ENCODE measurements around the gene RASSF1.

Gene RASSF1

DNA sequence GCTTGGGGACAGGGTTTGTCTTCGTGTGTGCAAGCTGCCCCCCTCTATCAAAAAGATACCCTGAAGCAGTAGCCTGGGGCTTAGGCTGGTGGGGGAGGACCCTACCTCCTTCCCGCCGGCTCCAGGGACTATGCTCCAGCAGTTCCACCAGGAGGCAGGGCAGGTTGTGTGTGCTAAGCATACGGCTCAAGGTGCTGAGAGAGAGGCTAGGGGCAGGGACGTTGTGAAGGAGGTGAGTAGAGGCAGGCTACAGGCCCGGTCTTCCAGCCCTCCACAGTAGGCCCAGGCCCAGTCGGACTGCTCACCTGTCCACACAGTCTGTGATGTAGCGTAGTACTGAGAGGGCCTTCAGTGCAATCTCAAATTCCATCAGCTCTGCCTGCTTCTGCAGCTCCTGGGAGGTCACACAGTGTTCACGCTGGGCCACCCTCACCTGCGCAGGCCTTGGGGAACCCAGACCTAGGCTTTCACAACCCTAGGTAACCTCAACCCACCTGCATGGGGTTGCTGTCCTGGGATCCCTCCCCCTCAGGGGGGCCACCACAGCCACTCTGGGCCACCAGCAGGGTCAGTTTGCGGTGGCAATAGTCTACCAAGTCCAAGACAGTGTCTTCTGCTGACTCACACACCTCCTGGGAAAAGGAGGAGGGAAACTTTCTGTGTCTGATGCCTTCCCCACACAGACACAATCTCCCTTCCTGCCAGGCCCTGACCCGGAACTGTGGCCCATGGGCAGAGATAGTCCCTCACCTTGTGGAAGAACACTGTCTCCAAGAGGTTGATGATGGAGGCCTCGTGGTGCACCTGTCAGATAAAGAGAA, 2.4 kb upstream of the RASSF1 start:
- DNase-seq (ENCODE audit: low read depth in 2 of 2), result no peak

DNA sequence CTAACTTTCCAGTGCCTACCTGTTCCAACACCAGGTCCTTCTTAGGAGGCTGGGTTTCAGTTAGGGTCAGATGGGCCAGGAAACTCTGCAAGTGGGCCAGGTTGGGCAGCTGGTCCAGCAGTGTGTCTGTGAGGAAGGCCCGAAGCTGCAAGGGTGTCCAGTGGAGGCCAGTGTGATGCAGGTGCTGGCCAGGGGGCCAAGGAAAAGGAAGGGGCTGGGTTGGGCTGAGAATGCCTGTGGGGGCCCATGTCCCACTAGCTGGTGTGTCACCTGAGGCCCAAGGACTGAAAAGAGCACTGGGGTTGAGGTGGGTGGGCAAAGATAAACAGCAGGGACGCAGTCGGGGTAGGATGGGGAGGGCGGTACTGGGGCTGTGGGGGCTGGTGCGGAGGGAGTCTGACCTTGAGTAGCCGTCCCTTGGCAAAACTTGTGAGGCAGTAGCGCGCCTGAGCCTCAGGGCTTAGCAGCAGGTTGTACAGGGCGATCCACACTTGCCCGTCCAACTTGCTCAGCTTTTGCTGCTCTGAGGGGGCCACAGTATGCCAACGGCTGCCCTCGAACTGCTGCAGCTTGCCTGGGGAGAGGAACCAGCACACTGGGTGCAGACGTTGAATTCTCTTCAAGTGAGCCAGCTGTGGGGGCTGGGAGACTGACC, 1.5 kb upstream of the RASSF1 start:
- no peak for DNase-seq (ENCODE audit: low read depth in 2 of 2)

DNA sequence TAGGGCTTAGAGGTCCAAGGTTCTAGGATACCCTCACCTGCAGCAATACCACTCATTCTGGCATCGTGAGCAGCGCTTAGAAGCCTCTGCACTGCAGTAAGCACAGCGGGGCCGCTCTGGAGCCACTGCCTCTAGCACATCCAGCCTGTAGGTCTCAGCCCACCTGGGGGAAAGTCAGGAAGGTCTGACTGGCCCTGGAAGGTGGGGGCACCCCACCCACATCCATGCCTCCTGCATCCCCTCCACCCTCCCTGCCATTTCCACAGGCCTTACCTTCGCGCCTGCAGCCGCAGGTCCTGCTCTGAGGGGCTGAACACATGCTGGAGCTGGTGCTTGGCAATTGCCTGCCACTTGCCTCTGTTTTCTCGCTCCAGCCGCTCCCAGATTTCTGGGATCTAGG, 901 bp upstream of the RASSF1 start:
- no peak for DNase-seq (ENCODE audit: low read depth in 2 of 2)

DNA sequence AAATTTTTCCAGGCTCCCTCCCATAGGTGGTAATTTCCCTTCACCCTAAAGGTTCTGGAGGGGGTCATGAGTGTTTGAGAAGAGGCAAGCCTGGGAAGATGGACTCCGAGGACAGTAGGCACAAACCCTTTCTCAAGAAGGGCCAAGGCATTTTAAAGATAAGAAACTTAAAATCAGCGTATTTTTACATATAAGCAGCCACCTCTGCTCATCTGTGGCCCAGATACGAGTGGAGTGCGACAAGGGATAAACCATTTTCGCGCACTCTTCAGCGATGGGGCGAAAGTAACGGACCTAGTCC, 539 bp downstream of the RASSF1 start:
- no peak for DNase-seq (ENCODE audit: low read depth in 2 of 2)

DNA sequence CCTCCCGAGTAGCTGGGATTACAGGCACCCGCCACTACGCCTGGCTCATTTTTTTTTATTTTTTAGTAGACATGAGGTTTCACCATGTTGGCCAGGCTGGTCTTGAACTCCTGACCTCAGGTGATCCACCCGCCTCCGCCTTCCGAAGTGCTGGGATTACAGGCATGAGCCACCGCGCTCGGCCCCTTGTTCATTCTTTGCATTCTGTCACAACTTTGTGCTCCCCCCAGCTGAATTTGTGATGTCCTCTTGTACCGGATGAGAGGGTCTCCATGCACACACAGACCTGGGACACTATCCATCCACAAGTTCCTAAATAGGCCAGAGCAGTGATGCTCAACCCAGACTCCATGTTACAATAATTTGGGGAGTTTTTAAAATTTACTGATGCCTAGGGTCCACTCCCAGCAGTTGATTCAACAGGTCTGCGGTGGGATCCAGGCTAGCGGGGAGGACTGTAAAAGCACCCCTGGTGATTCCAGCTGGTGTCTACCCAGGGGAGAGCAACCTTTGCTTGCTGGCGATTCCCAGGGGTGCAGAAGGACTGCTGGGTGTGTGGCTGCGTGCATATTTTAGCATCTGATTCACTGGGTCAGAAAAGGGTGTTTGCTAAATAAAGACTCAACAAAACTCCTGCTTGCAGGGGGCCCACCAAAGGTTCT, 1.0 kb downstream of the RASSF1 start:
- no peak for DNase-seq (ENCODE audit: low read depth in 2 of 2)

DNA sequence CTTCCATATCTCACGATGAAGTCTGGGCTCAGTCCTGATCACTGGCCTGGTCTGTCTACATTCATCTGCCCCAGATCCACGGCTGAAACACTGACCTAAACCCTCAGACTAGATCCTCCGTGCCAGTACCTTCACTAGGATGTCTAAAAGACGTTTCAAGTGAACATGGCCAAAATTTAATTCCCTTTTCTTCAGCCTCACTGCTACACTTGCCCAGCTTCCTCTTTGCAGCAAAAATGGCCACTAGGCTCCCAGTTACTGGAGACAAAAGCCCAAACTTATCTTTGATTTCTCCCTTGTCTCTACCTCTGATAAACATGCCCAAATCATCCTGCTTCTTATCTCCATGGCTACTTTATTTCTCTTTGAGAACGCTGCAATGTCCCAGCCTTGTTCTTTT, 1.7 kb downstream of the RASSF1 start:
- no peak for DNase-seq (ENCODE audit: low read depth in 2 of 2)

DNA sequence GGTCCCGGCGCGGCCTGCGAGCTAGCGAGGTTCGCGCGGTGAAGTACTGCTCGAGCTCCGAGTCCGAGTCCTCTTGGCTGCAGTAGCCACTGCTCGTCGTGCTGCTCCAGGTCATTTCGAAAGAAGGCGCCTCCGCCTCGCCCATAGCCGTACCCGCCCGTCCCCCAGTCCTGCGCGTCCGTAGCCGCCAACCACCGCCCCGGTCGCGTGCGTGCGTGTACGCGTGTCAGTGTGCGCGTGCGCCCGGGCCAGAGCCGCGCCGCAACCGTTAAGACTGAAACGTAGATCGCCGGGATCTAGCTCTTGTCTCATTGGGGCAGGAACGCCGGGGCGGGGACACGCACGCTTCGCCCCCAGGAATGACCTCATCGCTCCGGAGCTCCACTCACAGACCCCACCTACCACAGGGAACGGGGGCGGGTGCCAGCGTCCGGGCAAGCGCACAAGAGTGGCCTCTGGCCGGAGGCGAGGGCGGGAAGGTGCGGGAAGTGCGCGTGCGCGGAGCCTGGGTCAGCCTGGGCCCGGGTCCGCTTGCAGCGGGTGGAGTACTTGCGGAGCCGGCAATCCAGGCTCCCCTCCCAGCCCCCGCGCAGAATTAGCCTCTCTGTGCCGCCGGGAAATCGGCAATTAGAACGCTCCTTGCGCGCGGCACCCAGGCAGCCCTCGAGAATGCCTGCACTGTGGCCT, 3.3 kb downstream of the RASSF1 start:
- peak; percentile 96 for DNase-seq (ENCODE audit: low read depth in 2 of 2)

DNA sequence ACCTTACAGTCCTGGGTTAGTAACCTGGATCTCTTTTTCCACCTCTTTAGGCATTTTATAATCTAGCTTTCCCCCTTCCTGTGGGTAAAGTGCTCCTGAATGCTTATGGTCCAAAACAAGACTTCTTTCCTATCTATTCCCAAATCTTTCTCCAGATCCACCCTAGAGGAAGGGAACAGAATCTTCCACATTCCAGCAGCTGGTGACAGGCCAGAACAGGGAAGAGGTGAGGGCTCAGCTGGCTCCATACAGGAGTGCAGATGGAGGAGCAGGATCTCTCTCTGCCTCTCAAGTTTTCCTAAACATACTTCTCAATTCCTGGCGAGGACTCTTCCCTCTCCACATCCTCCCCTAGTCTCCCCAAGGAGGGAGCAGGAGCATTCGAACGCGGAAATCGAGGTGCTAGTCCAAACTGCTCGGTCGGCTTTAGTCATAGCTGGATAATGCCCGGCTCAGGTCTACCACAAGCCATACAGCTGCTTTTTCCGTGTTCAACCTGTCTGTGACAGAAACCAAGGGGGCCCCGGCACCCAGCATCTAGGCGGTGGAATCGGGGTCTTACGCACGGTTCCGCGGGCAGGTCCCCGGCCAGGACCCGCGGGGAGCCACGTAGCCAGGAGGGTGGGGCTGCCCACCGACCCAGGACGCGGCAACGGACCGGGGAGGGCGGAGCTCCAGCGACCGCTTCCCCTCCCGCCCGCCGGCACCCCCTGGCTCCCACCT, 4.0 kb downstream of the RASSF1 start:
- DNase-seq (ENCODE audit: low read depth in 2 of 2), result no peak

DNA sequence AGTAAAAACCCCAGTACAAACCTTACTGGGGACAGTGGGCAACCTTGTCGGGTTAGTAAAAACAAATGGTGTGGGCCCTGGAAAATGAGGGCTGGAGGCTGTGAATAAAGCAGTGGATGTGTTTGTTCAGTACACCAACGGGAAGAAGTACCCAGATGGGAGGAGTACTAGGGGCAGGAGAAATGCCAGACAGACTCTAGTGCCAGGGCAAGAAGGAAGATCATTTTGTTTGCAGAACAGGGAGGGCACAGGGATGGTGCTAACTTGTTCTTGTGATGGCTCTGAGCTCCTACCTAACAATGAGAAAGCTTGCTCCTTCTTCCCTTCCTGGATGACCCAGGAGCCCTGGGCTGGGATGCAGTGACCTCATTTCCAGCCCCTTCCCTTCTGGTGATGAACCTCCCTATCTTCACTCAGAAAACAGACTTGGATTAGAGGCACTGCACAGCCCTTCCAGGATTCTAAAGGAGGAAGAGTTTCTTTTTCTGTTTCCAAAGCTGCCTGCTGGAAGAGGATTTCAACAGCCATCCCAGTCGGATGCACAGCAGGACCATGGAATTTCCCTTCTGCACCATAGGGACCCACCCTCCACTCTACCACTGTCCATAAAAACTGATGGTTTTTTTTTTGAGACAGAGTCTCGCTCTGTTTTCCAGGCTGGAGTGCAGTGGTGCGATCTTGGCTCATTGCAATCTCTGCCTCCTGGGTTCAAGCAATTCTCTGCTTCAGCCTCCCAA, 6.1 kb downstream of the RASSF1 start:
- DNase-seq (ENCODE audit: low read depth in 2 of 2), result no peak

DNA sequence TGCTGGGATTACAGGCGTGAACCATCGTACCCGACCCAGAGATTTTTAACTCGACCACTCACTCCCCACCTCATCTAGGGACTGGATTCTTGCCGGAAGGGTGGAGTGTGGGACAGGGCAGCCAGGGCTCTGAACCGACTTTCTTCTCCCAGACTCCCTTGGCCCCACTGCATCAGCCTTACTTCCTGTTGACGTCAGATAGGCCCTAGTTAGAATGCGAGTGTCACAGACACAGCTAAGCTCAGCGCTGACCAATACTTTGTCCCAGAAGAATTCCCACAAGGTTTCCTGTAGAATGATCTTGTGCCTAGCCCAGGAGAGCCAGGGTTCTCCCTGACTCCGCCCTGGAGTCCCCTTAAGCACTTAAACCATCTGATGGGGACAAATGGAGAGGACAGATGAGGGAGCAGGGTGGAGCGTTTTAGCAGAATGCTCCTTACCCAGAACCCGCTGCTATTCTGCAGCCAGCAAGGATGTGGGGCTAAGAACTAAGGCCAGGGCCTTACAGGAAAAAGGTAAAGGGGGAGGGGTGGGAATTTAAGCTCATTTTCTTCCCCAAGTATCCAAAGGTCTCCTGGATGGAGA, 6.8 kb downstream of the RASSF1 start:
- no peak for DNase-seq (ENCODE audit: low read depth in 2 of 2)

DNA sequence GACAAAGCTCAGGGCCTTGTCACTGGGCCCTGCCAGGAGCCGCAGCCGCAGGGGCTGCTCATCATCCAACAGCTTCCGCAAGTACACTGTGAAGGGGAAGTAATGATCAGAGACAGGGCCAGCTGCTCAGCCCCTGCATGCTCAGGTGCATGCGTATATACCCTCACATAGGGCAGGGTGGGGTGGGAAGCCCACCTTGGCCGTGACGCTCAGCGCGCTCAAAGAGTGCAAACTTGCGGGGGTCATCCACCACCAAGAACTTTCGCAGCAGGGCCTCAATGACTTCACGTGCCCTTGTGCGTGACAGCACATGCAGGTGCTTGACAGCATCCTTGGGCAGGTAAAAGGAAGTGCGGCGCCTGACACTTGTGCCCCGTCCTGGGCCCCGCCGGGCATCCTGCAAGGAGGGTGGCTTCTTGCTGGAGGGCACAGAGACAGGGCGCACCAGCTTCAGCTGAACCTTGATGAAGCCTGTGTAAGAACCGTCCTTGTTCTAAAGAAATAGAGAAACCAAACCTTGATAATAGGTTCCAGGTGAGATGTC, 9.2 kb downstream of the RASSF1 start:
- no peak for DNase-seq (ENCODE audit: low read depth in 2 of 2)

DNA sequence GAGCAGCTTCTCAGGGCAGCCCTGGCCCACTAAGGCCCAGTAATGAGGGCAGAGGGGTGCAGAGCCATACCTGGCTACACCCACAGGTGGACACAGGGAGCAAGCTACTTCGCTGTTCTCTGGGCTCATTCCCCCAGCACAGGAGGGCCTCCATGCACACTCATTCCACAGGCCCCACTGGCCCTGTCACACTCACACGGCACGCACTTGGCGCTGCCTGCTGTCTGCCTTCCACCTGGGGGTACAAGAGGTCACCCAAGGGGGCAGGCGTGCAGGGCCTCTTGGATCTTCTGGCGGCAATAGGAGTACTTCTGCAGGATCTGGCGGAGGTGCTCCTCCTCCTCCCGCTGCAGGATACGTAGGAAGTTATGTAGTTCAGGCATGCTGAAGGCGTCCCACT, 10.3 kb downstream of the RASSF1 start:
- DNase-seq (ENCODE audit: low read depth in 2 of 2), result no peak

DNA sequence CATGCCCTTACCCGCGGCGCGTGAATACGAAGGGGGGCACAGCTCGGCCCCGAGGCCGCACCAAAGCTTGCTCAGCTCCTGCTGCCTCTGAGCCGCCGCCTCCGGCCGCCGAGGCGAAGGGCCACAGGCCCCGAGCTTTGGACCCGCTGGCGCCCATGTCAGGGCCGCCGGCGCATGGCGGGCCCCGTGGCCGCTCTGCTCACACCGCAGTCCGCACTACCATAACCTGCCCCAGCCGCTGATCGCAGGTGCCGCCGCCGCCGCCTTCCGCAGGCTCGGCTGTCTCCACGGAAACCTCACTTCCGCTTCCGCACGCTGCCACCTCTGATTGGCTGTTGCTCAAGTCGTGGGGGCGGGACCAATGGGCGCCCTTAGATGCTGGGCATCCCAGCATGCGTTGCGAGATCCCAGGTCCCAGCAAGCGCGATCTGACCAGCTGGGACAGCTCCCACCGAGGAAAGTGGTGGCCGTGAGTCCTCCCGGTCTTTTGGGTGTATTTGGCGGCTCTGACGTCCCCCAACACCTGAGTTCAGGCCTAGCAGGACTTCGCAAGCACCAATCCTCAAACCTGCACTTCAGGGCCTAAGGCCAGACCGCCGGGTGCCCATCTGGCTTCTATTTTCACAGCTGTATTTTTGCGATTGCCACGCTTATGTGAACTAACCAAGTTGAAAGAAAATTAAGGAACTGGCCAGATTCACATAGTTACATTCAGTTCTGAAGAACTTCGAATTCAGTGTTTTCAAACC, 12.5 kb downstream of the RASSF1 start, which contains the start of gene TUSC2:
Gene TUSC2 (minus strand): TSS at position 281 of the 749 bp plus-strand sequence. CDS start 124 bp downstream, at position 157.
- peak; percentile 91 to 96 for DNase-seq (ENCODE audit: low read depth in 2 of 2)

DNA sequence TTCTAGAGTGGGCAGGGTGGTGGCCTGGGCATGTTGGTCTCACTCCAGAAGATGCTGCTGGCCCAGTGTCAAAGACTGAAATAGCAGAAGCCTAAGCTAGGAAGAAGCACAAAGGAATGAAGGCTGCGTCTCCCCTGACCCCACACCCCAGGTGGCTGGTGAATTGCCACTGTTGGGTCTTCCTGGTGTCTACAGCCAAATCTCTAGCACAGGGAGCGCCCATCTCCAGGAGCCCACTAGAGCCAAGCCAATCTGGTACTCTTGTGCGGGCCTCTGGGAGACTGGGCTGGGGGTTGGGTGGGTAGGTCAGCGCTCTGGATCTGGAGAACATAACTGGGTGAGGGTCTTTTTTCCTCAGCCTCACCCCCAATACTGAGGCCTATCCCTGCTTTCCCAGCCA, 13.5 kb downstream of the RASSF1 start:
- DNase-seq (ENCODE audit: low read depth in 2 of 2), result no peak

DNA sequence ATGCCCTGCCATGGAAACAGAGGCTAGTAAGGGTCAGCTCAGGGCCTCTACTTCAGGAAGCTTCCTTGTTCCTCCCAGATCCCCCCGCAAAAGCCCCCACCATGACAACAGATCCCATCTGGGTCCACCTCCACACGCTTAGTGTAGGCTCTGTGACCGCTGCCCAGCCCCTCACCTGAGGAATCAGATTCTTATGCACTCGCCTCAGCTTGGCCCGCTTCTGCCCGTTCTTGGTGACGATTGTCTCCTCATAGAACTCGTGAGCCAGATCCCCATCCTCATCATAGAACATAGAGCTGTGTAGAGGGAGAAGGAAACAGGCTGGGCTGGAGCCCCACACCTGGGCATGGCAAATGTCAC, 14.5 kb downstream of the RASSF1 start:
- no peak for DNase-seq (ENCODE audit: low read depth in 2 of 2)

DNA sequence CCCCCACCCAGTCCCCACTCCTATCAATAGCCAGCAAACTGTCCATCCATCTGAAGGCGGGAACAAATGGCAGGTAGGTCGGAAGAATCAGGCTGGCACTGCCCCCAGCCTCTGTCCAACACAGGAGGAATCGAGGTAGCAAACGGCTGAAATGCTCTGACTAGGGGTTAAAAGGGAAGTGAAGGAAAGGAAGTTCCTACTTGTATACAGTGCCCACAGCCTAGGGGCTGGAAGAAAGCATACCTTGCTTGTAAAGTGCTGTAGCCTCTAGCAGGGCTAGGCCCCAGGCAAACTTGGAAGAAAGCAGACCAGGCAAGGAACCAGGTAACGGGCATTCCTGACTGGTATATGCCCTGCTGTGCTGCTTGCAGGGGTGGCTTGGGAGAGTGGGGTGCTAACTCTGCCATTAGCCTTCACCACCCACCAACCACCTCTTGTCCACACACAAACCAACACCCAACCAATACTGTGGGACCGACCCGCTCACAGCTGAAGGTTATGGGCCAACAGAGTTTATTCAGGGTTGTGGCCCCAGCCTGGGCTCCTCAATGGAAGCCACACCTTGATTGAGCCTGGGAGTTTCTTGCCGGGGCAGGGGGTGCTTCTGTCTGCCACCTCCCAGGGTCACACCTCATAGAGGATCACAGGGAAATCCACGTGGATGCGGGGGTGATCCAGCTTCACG, 15.0 kb downstream of the RASSF1 start:
- DNase-seq (ENCODE audit: low read depth in 2 of 2), result no peak

DNA sequence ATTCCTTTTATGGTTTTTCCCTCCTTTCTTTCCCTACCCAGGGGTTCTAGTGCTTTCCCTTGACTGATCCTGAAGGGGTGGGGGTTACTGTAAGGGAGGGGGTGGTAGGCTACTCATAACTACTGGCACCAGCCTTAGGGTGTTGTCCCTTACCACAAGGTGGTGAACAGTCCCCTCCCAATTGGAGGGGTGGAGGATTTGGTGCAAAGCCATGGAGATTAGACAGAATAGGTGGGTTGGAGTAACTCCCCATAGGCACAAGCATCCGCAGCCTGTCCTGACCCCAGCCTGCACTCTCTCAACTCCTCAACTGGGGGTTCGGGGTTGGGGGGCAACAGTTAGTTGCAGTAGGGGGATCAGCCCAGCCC, 15.5 kb downstream of the RASSF1 start:
- no peak for DNase-seq (ENCODE audit: low read depth in 2 of 2)

DNA sequence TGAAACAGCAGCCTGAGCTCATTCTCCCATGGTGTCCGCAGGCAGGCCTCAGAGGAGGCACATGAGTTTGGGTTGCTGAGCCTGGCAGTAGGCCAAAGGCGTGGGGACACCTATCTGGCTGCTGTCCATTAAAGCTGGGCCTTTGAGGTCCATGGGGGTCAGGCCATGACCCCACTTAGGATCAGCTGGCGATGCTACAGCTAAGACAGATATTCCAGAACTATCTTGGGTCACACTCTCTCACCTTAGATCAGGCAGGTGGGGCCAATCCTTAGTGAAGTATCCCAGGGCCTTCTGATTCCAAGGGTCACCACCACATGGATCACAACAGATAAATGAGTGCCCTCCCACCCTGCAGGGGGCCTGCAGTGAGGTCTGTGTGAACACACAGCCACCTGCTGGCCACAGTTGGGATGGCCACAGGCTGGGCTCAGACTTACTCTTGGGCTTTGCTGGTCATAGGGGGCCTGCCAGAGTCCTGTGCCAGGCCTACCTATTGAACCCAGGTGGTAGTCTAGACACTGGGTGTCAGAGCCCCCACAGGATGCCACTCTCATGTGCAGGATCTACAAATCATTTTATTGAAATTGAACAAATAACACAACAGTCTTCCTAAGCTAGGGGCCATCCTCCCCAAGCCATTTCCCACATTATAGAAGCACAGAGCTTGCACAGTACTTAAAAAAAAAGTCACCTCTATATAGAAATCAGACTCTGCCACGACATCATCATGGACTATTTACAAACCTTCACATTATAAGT, 16.1 kb downstream of the RASSF1 start:
- peak; percentile 57 to 59 for DNase-seq (ENCODE audit: low read depth in 2 of 2)

Measured in stimulated activated CD8-positive, alpha-beta memory T cell treated with anti-CD3 and anti-CD28 coated beads, Interleukin-2, amount 100 ng/mL, for 48 hours (primary cell).